ENCODE results near the gene CD300LB.

- TF ChIP-seq TAF1 (IDR thresholded peaks at IDR 0.05; ENCODE audit: borderline replicate concordance, low read depth, low read length): no peak
- TF ChIP-seq POLR2AphosphoS5 (IDR thresholded peaks at IDR 0.05; ENCODE audit: low read depth, low read length): no peak
- TF ChIP-seq POLR2A (IDR thresholded peaks at IDR 0.05; ENCODE audit: low read depth, low read length): no peak
Observed at GRCh38 chr17:74554909-74555308, 23.6 kb upstream of the CD300LB start.

All from GM12892 (cell line).